GM19397 (cell line): ENCODE results near the gene TMEM14A.

ENCODE experiments used
- ATAC-seq: cut with Tn5 transposase; IDR thresholded peaks from one replicate; pipeline ENCODE4 v1.9.1; 2021; ENCODE audit warnings: mild to moderate bottlenecking, moderate library complexity; ENCODE audit not compliant: unreplicated experiment

TMEM14A gene

GRCh38 chr6:52670502-52671409 is at the start of gene TMEM14A:
Gene TMEM14A, plus strand, starts transcription at chr6:52671113. Its CDS starts 5,990 bp downstream, at chr6:52677103.
- peak; percentile 98 for ATAC-seq

DNA sequence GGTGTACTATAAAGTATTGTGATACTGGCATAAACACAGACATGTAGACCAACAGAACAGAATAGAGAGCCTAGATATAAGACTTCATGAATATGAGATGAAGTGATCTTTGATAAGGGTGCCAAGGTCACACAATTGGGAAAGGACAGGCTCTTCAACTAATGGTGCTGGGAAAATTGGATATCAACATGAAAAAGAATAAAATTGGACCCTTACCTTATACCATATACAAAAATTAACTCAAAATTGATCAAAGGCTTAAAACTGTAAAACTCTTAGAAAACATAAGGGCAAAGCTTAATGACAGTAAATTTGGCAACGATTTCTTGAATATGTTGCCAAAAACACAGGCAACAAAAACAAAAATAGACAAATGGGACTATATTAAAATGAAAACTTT is 49.3 kb upstream of the TMEM14A start:
- no peak for ATAC-seq

- ATAC-seq = no peak
Measured at GRCh38 chr6:52622810-52623209, 48.1 kb upstream of the TMEM14A start.

GRCh38 chr6:52632011-52632410 is 38.9 kb upstream of the TMEM14A start:
- no peak for ATAC-seq

GRCh38 chr6:52634211-52634610 is 36.7 kb upstream of the TMEM14A start:
- ATAC-seq = no peak

- ATAC-seq = no peak
Measured at GRCh38 chr6:52635049-52635577, 35.8 kb upstream of the TMEM14A start.

GRCh38 chr6:52636830-52637229 is 34.1 kb upstream of the TMEM14A start:
- ATAC-seq = no peak

DNA sequence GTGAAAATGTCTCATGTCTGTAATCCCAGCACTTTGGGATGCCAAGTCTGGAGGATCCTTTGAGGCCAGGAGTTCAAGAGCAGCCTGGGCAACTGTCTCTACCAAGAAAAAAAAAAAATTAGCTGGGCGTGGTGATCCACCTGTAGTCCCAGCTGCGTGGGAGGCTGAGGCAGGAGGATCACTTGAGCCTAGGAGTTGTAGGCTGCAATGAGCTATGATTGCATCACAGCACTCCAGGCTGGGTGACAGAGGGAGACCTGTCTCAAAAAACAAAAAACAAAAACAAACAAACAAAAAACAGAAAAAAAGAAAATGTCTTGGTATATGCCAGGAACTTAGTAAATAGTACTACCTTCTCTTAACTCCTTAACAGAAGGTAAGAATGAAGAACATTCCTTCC is 31.4 kb upstream of the TMEM14A start:
- ATAC-seq = no peak

GRCh38 chr6:52640170-52640569 is 30.7 kb upstream of the TMEM14A start:
- no peak for ATAC-seq

- no peak for ATAC-seq
Measured at GRCh38 chr6:52640916-52641315, 30.0 kb upstream of the TMEM14A start.

DNA sequence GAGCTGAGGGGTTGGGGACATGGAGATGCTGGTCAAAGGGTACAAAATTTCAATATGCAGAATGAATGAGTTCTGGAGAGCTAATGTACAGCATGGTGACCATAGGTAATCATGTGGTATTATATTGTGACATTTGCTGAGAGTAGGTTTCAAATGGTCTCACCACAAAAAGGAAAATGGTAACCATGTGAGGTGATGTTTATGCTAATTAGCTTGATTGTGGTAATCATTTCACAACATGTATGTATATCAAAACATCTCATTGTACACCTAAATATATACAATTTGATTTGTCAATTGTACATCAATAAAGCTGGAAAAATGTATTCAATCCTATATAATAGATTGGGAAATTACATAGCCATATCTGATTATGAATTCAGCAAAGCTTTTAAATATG is 29.5 kb upstream of the TMEM14A start:
- no peak for ATAC-seq

GRCh38 chr6:52641826-52642225 is 29.1 kb upstream of the TMEM14A start:
- no peak for ATAC-seq

- ATAC-seq = no peak
Measured at GRCh38 chr6:52642368-52642767, 28.5 kb upstream of the TMEM14A start.

- ATAC-seq = no peak
Measured at GRCh38 chr6:52643158-52643557, 27.8 kb upstream of the TMEM14A start.

DNA sequence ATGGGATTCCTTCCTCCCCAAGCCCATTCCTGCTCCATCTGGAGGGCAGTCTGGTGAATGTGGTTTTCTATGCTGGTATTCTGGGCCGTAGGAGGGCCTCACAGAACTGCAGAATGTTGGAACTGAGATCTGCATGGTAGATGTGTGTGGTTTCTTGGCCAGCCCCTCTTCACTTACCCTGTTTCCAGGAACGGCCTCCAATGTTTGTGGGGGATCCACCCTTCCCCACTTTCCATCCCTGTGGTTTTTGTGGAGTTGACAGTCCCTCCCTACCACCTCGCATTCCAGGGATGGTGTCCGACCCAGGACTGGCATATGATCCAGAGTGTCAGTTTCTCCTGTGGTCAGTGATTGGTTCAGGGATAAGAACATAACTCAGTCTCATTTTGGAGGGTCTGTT is 26.7 kb upstream of the TMEM14A start:
- no peak for ATAC-seq

- no peak for ATAC-seq
Measured at GRCh38 chr6:52645976-52646375, 24.9 kb upstream of the TMEM14A start.

GRCh38 chr6:52647199-52647598 is 23.7 kb upstream of the TMEM14A start:
- no peak for ATAC-seq

- ATAC-seq = no peak
Measured at GRCh38 chr6:52649536-52650160, 21.3 kb upstream of the TMEM14A start.

DNA sequence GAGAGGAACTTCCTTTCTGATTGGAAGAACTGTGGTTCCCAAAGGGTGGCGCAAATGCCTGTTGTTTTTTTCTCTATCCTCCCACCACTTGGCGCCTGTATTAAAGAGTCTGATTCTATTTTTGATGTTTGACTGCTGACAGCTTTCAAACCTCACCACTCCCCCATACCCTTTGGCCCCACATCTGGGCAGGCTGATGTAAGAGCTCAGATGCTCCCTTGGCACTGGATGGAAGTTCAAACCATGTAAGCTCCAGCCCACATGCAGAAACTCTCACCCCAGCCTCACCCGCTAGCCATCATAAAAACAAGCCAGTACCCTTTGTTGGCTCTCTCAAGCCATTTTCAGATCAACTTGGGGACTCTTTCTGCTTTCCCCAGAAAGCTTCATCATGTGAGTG is 20.0 kb upstream of the TMEM14A start:
- ATAC-seq = no peak

DNA sequence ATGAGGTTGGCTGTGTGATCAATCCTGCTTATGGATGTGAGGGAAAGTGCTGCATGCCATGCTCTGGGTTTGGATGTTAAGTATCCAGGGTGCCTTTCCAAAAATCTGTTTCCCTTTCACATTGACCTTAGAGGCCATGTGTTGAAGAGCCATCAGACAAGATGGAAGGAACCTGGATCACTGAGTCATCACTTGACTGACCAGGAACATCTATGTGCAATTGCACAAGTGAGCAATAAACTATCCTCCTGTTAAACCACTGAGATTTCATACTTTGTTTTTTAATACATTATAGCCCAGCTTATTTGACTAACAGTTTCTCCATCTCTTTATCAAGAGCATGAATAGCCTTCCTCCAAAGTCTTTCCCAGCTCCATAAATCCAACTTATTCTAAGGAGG is 17.8 kb upstream of the TMEM14A start:
- no peak for ATAC-seq

DNA sequence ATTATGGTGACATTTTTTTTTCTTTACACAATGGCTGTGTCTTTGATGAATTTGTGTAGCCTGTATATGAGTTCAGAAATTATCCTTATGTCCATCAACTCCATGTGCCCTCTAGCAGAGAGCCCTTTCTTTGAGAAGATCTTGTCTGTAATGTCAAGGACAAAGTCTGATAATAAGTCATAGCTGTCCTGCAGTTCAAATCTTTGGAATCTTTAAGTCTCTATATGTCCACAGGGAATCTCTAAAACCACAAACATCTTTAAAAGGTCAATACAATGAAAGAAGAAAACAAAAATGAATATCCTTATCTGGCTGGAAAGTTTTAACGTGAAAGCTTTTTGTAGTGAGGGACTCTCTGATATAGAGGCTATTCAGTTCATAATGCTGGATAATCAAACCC is 16.9 kb upstream of the TMEM14A start:
- ATAC-seq = no peak

DNA sequence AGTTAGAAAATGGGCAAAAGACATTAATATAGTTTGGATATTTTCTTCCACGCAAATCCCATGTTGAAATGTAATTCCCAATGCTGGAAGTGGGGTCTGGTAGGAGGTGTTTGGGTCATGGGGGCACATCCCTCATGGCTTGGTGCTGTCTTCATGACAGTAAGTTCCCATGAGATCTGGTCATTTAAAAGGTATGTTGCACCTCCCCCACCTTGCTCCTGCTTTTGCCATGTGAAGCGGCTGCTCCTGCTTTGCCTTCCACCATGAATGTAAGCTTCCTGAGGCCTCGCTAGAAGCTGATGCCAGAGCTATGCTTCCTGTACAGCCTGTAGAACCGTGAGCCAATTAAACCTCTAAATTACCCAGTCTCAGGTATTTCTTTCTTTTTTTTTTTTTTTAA is 16.3 kb upstream of the TMEM14A start:
- no peak for ATAC-seq
